Type B pancreatic cell (in vitro differentiated cells): Measurements from ENCODE around the gene TSSK1B. TPM values are rescaled to one million over a fixed set of nuclear protein-coding genes. Genes with fewer than 3 reads are reported as not detected.
"Not testable (repeated sequence)": the region's sequence is repeated elsewhere in the genome, so short reads cannot be mapped to it uniquely, and the experiment has no call there.

Experiments used
- DNase-seq: peaks from one replicate; pipeline ENCODE4 v3.0.0; 2021; ENCODE audit warnings: mixed read lengths; ENCODE audit not compliant: unreplicated experiment; ENCODE audit errors: extremely low spot score
- H3K27ac Mint-ChIP-seq: 2 replicates; pipeline ENCODE4 v1.8.0; 2021; ENCODE audit warnings: mild to moderate bottlenecking, mixed read lengths
- H3K27me3 Mint-ChIP-seq: 2 replicates; pipeline ENCODE4 v1.8.0; 2021; ENCODE audit warnings: mixed read lengths
- H3K36me3 Mint-ChIP-seq: 2 replicates; pipeline ENCODE4 v1.8.0; 2021; ENCODE audit warnings: mixed read lengths
- H3K4me1 Mint-ChIP-seq: one replicate; pipeline ENCODE4 v1.8.0; 2021; ENCODE audit warnings: mixed read lengths; ENCODE audit not compliant: unreplicated experiment
- H3K4me3 Mint-ChIP-seq: 2 replicates; pipeline ENCODE4 v1.8.0; 2021; ENCODE audit warnings: mild to moderate bottlenecking, mixed read lengths
- H3K9me3 Mint-ChIP-seq: 2 replicates; pipeline ENCODE4 v1.8.0; 2021; ENCODE audit warnings: mixed read lengths
- CTCF ChIP-seq: fragments of 200-600 bp; sonication (generic); conservative IDR thresholded peaks from 2 replicates; pipeline ENCODE4 v1.5.0; 2021; ENCODE audit warnings: antibody characterized with exemption, mild to moderate bottlenecking
- long read RNA-seq: library from polyadenylated mRNA; unstranded; transcript quantifications from one replicate; pipeline ENCODE4 v2.0.0, GENCODE V29; 2020
- total RNA-seq: library from RNA; stranded (reverse); gene quantifications from 2 replicates; pipeline ENCODE4 v1.2.1, GENCODE V29; 2021; ENCODE audit warnings: low replicate concordance

Gene TSSK1B
- total RNA-seq, result 0.12 and 0.24 TPM in 2 replicates
- long read RNA-seq, result 0 reads

- Mint-ChIP-seq H3K9me3 (no peaks in the 10 kb centered on the region), H3K27ac (no peak within 1 kb of the TSS), H3K4me3 (no peak within 1 kb of the TSS), H3K27me3 (no peaks in the 10 kb centered on the region), H3K36me3 (no peaks in the 10 kb centered on the region), H3K4me1 (no peaks in the 10 kb centered on the region)
- no peak for DNase-seq
- no peak for TF ChIP-seq CTCF
These were observed at the start of gene TSSK1B for GRCh38 chr5:113434889-113435288. Gene TSSK1B (minus strand): TSS chr5:113434989. CDS start chr5:113434839, 150 bp downstream.

GRCh38 chr5:113480243-113480642 is 45.5 kb upstream of the TSSK1B start:
- H3K36me3 Mint-ChIP-seq, result no peaks in the 10 kb centered on the region
- no peak for TF ChIP-seq CTCF
- H3K4me3 Mint-ChIP-seq, result no peak overlapping the region
- H3K27me3 Mint-ChIP-seq, result peaks cover 3% of the 10 kb centered on the region
- H3K9me3 Mint-ChIP-seq, result peaks cover 3% of the 10 kb centered on the region
- no peak overlapping the region for H3K27ac Mint-ChIP-seq
- DNase-seq, result no peak
- no peaks in the 10 kb centered on the region for H3K4me1 Mint-ChIP-seq

- no peak for DNase-seq
- peaks cover 4% of the 10 kb centered on the region for H3K27me3 Mint-ChIP-seq
- H3K9me3 Mint-ChIP-seq, result peaks cover 3% of the 10 kb centered on the region
- H3K27ac Mint-ChIP-seq, result no peak overlapping the region
- no peak overlapping the region for H3K4me3 Mint-ChIP-seq
- H3K36me3 Mint-ChIP-seq, result no peaks in the 10 kb centered on the region
- no peak for TF ChIP-seq CTCF
- no peaks in the 10 kb centered on the region for H3K4me1 Mint-ChIP-seq
These were observed 43.9 kb upstream of the TSSK1B start for GRCh38 chr5:113478691-113479090.

- DNase-seq, result no peak
- Mint-ChIP-seq H3K4me3 (no peak overlapping the region), H3K4me1 (no peaks in the 10 kb centered on the region), H3K27ac (no peak overlapping the region), H3K36me3 (no peaks in the 10 kb centered on the region), H3K27me3 (peaks cover 4% of the 10 kb centered on the region), H3K9me3 (peaks cover 3% of the 10 kb centered on the region)
- no peak for TF ChIP-seq CTCF
These were observed 39.4 kb upstream of the TSSK1B start for GRCh38 chr5:113474100-113474728.

GRCh38 chr5:113463032-113463431 is 28.2 kb upstream of the TSSK1B start:
- H3K9me3 Mint-ChIP-seq, result no peaks in the 10 kb centered on the region

GRCh38 chr5:113457106-113457505 is 22.3 kb upstream of the TSSK1B start:
- not testable (repeated sequence) for H3K36me3 Mint-ChIP-seq, H3K27me3 Mint-ChIP-seq, H3K4me3 Mint-ChIP-seq, DNase-seq, H3K27ac Mint-ChIP-seq, H3K4me1 Mint-ChIP-seq, H3K9me3 Mint-ChIP-seq

More at GRCh38 chr5:113463032-113463431, 28.2 kb upstream of the TSSK1B start:
- no peak for TF ChIP-seq CTCF
- H3K27ac Mint-ChIP-seq, result no peak overlapping the region
- no peak for DNase-seq
- H3K4me3 Mint-ChIP-seq, result no peak overlapping the region
- no peaks in the 10 kb centered on the region for H3K4me1 Mint-ChIP-seq
- H3K36me3 Mint-ChIP-seq, result no peaks in the 10 kb centered on the region
- H3K27me3 Mint-ChIP-seq, result no peaks in the 10 kb centered on the region
